ENCODE results near the gene LSP1. TPM values are rescaled to one million over a fixed set of nuclear protein-coding genes. Genes with fewer than 3 reads are reported as not detected.
"Not testable (repeated sequence)": the region's sequence is repeated elsewhere in the genome, so short reads cannot be mapped to it uniquely, and the experiment has no call there.

Gene LSP1
- total RNA-seq, 1 donor from 2014 or later = 78.2 TPM

DNA sequence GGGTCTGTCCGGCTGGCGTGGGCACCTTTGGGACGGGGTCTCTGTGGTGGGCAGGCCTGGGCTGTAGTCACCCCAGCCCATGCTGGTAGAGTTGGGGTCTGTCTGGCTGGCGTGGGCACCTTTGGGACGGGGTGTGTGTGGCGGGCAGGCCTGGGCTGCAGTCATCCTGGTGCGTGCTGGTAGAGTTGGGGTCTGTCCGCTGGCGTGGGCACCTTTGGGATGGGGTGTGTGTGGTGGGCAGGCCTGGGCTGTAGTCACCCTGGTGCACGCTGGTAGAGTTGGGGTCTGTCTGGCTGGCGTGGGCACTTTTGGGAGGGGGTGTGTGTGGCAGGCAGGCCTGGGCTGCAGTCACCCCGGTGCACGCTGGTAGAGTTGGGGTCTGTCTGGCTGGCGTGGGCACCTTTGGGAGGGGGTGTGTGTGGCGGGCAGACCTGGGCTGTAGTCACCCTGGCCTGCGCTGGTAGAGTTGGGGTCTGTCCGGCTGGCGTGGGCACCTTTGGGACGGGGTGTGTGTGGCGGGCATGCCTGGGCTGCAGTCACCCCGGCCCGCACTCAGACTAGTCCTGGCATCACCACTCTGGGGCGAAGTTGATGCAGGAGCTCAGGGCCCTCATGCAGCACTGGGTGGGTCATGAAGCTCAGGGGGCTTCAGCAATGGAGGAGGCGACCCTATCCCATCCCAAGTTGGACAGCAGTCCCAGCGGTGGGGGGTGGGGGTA is 19.5 kb downstream of the LSP1 start:
- intact Hi-C loops (cut with DNase I) = no loop called here
- no peak overlapping the region for H3K27ac ChIP-seq
- ATAC-seq (no peak), DNase-seq (peak; percentile 47)
- H3K27me3 ChIP-seq = peaks cover 20% of the 10 kb centered on the region
- H3K4me1 ChIP-seq = no peaks in the 10 kb centered on the region
- no peak overlapping the region for H3K4me3 ChIP-seq
- H3K36me3 ChIP-seq = no peaks in the 10 kb centered on the region
- H3K9me3 ChIP-seq = no peaks in the 10 kb centered on the region
- TF ChIP-seq, protein P1, sequence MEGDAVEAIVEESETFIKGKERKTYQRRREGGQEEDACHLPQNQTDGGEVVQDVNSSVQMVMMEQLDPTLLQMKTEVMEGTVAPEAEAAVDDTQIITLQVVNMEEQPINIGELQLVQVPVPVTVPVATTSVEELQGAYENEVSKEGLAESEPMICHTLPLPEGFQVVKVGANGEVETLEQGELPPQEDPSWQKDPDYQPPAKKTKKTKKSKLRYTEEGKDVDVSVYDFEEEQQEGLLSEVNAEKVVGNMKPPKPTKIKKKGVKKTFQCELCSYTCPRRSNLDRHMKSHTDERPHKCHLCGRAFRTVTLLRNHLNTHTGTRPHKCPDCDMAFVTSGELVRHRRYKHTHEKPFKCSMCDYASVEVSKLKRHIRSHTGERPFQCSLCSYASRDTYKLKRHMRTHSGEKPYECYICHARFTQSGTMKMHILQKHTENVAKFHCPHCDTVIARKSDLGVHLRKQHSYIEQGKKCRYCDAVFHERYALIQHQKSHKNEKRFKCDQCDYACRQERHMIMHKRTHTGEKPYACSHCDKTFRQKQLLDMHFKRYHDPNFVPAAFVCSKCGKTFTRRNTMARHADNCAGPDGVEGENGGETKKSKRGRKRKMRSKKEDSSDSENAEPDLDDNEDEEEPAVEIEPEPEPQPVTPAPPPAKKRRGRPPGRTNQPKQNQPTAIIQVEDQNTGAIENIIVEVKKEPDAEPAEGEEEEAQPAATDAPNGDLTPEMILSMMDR (IDR thresholded peaks at IDR 0.05) = no peak

GRCh38 chr11:1873048-1873812 is 20.3 kb downstream of the LSP1 start:
- Histone ChIP-seq H3K27me3 (peaks cover 20% of the 10 kb centered on the region), H3K36me3 (no peaks in the 10 kb centered on the region), H3K27ac (no peak overlapping the region), H3K4me3 (no peak overlapping the region), H3K4me1 (no peaks in the 10 kb centered on the region), H3K9me3 (no peaks in the 10 kb centered on the region)
- no peak for ATAC-seq
- peak; percentile 45 for DNase-seq
- intact Hi-C loops (cut with DNase I) = no loop called here
- TF ChIP-seq, protein P1 (IDR thresholded peaks at IDR 0.05) = no peak

- ATAC-seq; H3K4me1 ChIP-seq; H3K4me3 ChIP-seq; intact Hi-C loops (cut with DNase I); H3K9me3 ChIP-seq; H3K36me3 ChIP-seq; H3K27ac ChIP-seq; DNase-seq: not testable (repeated sequence)
- peaks cover 16% of the 10 kb centered on the region for H3K27me3 ChIP-seq
Observed at GRCh38 chr11:1873813-1874150, 20.9 kb downstream of the LSP1 start.

- H3K27ac ChIP-seq; H3K27me3 ChIP-seq; H3K4me1 ChIP-seq; H3K36me3 ChIP-seq; ATAC-seq; H3K9me3 ChIP-seq; H3K4me3 ChIP-seq; intact Hi-C loops (cut with DNase I); DNase-seq: not testable (repeated sequence)
Observed at GRCh38 chr11:1874441-1875092, 21.7 kb downstream of the LSP1 start.

- H3K36me3 ChIP-seq = no peaks in the 10 kb centered on the region
- ATAC-seq (no peak), DNase-seq (no peak)
- H3K4me1 ChIP-seq = no peaks in the 10 kb centered on the region
- H3K27ac ChIP-seq = no peak overlapping the region
- TF ChIP-seq, protein P1 (IDR thresholded peaks at IDR 0.05) = no peak
- H3K9me3 ChIP-seq = no peaks in the 10 kb centered on the region
- peaks cover 1% of the 10 kb centered on the region for H3K27me3 ChIP-seq
- no peak overlapping the region for H3K4me3 ChIP-seq
- intact Hi-C loops (cut with DNase I) = no loop called here
Observed at GRCh38 chr11:1875093-1875850, 22.4 kb downstream of the LSP1 start.

GRCh38 chr11:1875851-1876301 is 23.0 kb downstream of the LSP1 start:
- H3K27me3 ChIP-seq; H3K4me1 ChIP-seq; H3K4me3 ChIP-seq; intact Hi-C loops (cut with DNase I); ATAC-seq; H3K36me3 ChIP-seq; DNase-seq; H3K27ac ChIP-seq; H3K9me3 ChIP-seq: not testable (repeated sequence)
